Kidney glomerular epithelial cell (primary cell): Measurements from ENCODE around the gene TK2.
"Not testable (repeated sequence)": the region's sequence is repeated elsewhere in the genome, so short reads cannot be mapped to it uniquely, and the experiment has no call there.

ENCODE experiments used
- DNase-seq: peaks from one replicate; lab custom pipeline; 2025; lab: John Stamatoyannopoulos, UW

The TK2 gene

GRCh38 chr16:66519482-66520373 is 30.2 kb downstream of the TK2 start:
- DNase-seq, result no peak

DNA sequence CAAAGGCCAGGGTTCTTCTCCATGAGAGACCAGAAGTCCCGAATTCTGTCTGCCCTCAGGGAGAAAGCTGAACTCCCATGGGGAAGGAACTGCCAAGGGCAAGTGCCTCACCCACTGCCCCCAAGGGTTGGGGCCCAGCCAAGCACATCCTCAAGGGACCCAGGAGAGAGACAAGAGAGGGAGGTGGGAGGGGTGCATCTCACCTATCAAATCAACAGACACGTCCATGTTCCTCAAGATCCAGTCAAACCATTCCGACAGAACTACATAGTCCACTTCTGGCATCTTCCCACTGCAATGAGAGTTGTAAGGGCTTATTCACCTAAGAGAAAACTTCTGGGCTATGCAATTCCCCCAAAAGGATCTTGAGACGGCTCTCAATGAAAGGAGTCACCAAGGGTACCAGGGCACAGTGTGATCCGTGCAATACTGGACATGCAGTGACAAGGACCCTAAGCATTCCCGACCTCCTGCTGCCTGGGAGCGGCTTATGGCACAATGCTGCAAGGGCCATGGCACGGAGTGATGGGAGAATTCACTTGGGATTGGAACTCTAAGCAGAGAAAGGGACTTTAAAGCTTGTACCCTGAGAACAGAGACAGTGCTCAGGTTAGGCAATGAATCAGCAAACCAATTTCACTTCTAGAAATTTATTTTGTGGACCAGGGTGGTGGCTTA is 32.2 kb downstream of the TK2 start:
- DNase-seq, result no peak

DNA sequence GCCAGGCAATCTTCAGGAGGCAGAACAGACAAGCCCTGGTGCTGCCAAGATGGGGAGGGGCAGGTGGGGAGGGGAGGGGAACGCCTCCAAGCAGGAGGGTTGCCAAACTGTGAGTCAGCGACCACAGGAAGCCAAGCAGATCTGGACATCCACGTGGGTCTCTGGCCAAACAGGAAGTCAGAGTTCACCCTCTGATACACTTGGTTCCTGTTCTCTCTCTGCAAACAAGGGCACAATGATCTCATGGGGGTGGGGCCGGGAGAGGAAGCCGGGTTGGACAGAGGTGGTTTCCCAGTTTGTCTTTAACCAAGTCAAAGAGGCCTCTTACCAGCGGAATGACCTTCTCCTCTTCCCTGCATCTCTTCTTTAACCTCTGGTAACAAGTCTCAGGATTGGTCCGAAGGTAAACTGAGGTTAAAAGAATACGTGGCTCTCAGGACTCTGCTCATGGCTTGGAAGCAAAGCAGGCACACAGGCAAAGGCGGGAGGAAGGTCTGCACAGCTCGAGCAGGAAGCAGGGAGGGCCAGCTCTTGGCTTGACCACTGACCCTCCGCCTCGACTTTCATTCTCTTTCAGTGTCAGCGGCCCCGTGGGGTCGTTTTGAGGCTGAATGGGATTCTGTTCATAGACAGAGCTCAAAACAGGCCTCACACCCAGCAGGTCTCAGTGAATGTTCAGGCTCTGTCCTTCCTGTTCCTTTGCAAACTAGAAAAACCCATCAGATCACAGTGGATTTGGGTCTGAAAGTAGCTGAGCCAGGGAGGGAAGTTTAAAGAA is 32.9 kb downstream of the TK2 start:
- peak; percentile 100 for DNase-seq

DNA sequence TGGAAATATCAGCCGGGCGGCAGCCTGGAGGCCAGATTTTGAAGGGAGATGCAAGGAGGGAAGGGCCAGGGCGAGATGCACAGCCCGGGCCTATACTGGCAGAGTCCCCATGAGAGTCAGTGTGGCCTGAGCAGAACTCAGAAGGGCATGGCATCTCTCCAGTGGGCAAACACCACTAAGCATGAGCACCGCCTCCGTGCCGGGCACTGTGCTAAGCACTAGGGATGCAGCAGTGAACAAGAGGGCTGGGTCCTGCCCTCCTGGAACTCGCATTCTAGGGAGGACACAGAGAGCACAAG is 33.5 kb downstream of the TK2 start:
- DNase-seq, result no peak

DNA sequence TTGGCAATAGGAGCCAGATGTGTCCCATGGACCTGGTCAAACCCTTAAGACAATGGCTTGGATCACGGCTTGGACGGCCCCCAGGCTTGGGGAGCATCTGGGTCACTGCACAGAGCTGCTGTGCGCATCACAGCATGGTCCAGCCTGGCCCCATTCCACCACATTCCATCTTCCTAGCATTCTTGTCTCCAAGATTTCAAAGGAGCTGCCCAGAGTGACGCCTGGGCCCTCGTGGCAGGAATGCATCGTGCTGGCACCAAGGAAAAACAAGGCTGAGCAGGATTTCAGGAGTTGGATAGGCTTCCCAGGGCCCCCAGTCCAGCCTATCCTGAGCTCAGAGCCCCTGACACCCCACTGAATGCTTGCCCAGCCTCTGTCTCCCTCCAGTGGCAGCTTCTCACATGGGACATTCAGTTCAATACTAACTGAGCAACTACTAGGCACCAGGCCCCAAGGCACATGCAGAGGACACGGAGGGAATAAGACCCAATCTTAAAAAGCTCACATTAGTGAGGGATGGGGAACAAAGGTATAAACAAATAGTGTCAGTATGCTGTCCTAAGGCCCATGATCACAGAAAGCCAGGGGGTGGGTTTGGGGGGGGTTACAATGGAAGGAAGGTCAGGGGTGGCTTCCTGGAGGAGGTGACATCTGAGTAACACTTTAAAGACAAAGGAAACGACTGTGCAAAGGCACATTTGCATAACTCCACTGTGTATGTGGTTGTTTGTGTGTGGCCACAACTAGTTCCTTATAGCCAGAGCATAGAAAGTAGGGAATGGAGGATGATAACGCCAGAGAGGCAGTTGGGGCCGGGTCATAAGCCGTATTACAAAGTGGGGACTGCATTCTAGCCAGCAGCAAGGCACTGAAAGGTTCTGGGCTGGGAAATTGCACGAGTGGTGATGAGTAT is 34.1 kb downstream of the TK2 start:
- DNase-seq, result peak; percentile 84

- DNase-seq, result not testable (repeated sequence)
These were observed 34.8 kb downstream of the TK2 start for GRCh38 chr16:66514980-66515595.

DNA sequence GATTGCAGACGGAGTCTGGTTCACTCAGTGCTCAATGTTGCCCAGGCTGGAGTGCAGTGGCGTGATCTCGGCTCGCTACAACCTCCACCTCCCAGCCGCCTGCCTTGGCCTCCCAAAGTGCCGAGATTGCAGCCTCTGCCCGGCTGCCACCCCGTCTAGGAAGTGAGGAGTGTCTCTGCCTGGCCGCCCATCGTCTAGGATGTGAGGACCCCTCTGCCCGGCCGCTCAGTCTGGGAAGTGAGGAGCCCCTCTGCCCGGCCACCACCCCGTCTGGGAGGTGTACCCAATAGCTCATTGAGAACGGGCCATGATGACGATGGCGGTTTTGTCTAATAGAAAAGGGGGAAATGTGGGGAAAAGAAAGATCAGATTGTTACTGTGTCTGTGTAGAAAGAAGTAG is 35.5 kb downstream of the TK2 start:
- DNase-seq, result not testable (repeated sequence)

DNA sequence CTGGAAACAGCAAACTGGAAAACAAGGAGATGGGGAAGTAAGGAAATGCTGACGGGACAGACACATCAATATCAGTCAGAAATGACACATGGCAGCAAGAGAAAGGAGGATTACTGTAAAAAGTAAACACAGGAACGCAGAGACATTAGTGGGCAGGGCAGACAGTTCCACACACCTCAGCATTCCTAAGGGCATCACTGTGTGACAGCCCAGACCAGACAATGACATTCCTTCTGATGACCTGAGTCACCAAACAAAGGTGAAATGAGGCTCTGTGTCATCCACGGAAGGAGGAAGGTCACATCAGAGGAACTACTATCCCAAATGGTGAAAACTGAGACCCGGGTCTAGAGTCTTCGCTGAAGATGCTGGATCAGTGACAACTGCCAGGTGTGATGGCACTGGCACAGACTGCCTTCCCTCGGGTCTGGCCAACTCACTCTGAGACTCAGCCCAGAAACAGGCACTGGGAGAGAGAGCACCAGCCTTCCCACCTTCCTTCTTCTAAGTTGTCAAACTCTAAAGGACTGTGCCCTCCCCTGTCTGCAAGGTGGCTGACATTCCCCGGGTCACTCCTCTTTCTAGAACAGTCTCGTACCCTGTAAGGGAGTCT is 36.7 kb downstream of the TK2 start:
- DNase-seq, result peak; percentile 65

DNA sequence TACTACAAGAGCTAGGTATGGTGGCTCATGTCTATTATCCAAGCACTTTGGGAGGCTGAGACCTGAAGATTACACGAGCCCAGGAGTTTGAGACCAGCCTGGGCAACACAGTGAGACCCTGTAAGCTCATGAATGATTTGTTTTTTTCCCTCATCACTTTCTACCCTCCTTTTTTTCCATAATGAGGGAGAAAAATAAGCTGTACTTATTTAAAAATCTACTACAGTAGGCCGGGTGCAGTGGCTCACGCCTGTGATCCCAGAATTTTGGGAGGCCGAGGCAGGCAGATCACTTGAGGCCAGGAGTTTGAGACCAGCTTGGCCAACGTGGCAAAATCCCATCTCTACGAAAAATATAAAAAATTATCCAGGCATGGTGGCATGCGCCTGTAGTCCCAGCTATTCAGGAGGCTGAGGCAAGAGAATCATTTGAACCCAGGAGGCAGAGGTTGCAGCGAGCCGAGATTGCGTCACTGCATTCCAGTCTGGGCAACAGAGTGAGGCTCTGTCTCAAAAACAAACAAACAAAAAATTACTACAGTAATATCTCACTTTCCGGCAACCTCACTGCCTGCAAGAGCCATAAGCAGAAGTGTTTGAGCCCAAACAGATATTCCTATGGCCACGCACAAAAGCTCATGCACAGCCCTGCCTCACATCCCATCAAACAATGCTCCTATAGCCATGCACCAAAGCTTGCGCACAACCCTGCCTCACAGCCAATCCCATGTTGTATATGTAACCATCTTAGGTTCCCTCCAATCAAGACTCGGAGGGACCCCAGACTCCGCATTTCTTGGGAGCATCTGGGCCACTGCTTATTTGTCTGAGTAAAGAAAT is 37.4 kb downstream of the TK2 start:
- no peak for DNase-seq

DNA sequence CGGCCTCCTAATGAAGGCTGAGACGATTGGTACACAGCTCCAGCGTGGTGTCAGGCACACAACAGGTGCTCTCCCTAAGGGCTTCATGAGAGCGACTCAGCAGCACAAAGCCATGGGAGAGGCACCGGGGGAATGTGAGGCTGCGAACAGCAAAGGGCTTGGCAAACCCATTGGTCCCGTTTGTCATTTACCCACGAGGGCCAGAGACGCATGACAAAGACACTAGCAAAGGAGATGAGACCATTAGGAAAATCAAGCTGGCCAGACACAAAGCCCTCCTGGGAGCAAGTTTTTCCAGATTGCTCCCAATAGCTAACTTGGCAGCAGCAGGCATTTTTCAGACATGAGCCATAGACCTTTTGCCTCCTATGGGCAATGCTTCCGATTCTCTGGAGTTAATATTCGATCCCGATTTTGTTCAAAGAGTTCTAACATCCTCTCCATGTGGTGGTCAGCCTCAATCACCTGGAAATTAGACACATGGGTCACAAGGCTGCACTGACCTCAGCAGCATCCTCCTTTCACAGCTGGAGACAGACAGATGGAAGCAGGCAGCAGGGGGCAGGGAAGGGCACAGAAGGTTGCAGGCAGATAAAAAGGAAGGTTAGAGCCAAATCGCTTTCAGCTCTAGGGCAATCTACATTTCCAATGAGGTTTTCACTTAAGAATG is 38.2 kb downstream of the TK2 start:
- DNase-seq, result peak; percentile 95

DNA sequence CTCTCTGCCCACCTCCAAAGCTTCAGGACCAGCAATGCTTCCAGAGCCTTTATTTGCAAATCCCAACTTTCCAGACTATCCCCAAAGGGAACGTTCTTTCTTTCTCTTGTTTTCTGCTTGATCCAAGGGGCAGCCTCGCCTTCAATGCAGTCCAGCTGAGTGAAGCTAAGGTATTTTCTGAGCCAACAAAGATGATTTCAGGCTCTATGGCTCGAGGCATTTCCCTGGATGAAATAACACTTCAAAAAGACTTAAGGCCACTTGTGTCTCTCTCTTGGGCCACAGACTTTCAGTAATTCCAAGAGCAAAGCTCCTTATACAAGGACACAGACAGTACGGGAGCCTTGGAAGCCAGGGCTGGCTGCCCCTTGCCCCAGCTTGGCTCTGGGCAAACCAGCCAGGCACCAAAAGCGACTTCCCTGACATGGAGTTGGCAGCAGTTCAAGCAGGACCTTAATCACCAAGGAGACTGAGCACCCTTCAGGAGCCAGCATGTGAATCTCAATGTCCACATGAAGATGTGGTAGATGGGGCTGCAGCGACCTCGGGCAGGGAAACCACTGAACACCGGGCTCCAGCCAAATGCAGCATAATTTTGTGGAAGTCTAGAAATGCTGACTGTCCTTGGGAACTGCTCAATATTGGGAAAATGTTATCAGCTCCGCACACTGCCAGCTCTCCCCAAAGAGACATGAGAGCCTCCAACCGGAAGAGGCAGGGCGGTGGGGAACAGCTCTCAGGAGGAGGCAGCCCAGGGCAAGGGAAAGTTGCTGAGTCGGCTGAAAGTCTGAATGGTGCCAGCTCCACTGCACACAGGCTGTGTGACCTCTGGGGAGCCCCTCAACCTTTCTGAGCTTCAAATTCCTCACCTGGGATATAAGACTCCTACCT is 39.0 kb downstream of the TK2 start:
- no peak for DNase-seq

DNA sequence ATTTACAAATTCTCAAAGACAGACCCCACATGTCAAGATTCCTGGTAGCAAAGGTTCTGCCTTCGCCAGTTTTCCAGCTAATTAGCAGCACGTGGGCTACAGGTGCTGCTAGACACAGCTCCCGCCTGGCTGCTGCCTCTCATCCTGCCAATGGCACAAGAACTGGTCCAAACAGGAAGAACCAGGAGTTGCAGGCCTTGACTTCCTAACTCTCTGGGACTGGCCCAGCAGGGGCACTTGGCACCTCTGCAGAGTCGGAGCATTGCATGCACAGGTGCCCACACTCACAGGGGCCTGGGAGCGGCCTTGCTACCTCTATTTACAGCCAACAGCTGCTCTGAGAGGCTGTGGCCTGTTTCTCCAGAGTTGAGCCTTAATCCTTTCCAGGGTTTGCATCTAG is 39.6 kb downstream of the TK2 start:
- no peak for DNase-seq

- no peak for DNase-seq
These were observed 40.3 kb downstream of the TK2 start for GRCh38 chr16:66509576-66509975.

- no peak for DNase-seq
These were observed 40.9 kb downstream of the TK2 start for GRCh38 chr16:66508914-66509496.

DNA sequence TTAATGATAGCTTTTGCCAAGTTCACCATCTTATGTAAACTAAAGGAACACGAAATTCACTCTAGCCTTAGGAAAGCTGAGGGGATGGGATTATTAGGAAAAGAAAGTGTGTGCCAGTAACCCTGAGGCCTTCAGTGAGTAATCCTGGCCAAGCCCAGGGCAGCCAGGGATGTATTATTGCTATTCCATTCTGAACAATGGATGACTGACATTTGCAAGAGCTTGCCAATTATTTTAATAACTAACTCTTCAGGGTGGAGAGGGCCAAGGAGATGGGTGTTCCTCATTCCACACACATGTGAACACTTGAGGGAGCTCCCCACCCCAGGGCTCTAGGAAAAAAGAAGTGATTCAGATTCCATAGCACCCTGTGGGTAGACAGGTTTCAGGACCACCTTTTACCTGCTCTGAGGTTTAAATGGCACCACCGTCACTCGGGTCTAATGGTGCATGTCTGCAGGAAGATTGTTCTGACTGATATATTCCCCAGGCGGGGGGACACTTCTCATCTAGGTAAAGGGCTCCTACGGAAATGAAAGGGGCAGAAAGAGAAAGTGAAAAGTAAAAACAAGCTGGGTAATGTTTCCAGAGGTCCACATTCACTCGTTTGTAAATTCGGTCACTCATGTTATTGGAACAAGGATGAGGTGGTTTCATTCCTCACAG is 41.5 kb downstream of the TK2 start:
- peak; percentile 88 for DNase-seq

DNA sequence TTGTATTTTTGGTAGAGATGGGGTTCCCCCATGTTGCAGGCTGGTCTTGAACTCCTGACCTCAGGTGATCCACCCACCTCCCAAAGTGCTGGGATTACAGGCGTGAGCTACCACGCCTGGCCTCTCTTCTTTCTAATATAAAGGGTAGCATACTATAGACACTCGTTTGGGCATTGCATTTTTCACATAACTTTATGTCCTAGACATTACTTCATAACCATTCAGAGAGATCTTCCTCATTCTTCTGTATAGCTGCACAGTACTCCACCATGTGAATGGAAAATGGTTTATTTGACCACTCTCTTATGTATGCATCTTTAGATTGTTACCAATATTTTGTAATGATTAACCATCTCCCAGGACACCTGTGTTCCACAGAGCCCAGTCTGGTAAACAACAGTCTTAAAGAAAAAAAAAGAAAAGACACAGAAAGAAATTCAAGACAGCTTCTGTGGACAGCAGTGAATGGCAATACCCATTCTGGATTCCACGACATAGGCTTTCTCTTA is 42.1 kb downstream of the TK2 start:
- no peak for DNase-seq

- no peak for DNase-seq
These were observed 46.3 kb downstream of the TK2 start for GRCh38 chr16:66503612-66504011.
